Kidney tubule cell (primary cell): ENCODE results near the gene RPL13.

Source experiments
- DNase-seq: peaks from one replicate; pipeline ENCODE4 v3.0.0-alpha.2; 2018; ENCODE audit warnings: low spot score

RPL13 gene

GRCh38 chr16:89545044-89545830 lies 15.2 kb upstream of the RPL13 start:
- DNase-seq = no peak

DNA sequence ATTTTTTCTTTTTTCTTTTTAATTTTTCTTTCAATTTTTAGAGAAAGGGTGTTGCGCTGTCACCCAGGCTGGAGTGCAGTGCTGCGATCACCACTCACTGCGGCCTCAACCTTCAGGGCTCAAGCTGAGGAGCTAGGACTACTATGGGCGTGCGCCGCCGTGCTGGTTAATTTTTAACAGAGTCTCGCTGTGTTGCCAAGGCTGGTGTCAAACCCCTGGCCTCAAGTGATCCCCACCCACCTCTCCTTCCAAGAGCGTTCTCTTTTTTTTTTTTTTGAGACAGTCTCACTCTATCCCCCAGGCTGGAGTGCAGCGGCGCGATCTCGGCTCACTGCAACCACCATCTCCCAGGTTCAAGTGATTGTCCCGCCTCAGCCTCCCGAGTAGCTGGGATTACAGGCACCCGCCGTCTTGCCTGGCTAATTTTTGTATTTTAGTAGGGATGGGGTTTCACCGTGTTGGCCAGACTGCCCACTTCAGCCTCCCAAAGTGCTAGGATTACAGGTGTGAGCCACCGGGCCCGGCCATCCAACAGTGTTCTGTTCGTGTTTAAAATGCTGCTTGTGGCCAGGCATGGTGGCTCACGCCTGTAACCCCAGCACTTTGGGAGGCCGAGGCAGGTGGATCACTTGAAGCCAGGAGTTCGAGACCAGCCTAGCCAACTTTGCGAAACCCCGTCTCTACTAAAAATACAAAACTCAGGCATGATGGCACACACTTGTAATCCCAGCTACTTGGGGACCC lies 14.5 kb upstream of the RPL13 start:
- peak; percentile 66 for DNase-seq

DNA sequence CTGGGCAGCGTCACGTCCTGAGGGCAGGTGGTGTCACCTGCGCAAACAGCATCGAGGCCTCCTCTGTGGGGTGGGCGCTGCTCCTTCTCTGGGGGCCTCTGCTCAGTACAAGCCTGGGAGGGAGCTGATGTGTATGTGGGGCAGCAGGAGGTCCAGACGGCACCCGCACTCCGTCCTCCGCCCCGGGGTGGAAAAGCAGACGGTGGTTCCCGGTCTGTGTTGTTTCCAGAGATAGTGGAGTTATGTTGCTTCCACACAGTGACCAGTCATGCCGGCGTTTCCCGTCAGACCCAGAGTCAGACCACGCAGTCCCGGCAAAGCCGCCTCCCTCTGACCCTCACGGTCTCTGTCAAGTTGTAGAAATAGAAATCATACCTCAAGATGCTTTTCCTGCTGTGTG lies 13.7 kb upstream of the RPL13 start:
- DNase-seq = no peak

DNA sequence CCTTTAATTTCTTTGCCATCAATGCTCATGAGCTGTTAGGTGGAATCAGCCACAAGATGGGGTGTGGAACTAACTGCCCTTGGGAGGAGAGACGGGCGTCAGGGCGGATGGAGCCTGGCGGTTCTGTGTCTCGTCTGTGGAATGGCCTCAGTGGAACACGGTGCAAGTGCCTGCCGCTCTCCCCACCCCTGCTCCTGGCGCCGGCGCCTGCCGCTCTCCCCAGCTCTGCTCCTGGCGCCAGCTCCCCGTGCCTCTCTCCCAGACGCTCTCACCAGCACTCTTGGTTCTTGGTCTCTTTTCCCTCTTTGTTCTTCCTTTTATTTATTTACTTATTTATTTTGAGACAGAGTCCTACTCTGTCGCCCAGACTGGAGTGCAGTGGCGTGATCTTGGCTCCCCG lies 13.2 kb upstream of the RPL13 start:
- no peak for DNase-seq

DNA sequence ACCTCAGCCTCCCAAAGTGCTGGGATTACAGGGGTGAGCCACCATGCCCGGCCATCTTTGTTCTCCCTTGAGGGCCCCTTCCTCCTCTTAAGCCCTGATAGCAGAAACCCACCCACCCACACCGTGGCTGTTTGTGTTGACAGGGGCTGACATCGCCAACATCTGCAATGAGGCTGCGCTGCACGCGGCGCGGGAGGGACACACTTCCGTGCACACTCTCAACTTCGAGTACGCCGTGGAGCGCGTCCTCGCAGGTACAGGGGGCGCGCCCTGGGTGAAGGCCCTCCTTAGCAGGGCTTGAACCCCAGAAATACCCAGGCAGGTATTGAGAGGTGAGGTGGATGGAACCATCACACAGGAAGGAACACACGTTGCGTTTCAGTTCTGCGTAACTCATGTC lies 12.6 kb upstream of the RPL13 start:
- no peak for DNase-seq

DNA sequence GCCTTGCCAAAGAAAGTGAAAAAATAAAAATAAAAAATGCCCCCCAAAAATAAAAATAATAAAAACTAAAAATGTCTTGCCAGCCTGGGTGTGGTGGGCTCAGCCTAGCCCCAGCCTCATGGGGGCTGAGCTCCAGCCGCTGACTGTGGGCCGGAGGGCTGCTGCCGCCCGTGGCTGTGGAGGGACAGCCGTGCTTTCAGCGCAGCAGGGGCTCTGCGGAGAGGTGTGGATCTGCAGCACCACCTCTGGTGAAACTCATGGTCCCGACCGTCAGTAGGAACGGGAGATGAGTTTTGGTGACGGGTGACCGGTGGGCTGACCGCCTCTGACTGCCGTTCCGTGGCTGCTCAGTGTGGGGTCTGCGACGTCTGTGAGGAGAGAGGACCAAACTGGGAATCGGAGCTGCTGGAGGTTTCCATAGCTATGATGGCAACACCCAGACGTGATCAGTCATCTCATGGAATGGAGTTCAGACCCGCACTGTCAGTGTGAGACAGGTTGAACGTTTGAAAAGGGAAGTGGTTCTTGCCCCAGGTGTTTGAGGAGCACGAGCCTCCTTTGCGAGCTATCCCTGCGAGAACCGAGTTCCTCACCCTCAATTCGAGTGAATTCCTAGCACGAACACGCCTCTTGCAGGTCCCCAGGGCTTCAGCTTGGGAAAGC lies 12.0 kb upstream of the RPL13 start:
- DNase-seq = no peak

GRCh38 chr16:89549007-89549700 lies 11.3 kb upstream of the RPL13 start:
- no peak for DNase-seq

- no peak for DNase-seq
Observed at GRCh38 chr16:89550421-89551007, 10.0 kb upstream of the RPL13 start.

GRCh38 chr16:89552329-89552728 lies 8.2 kb upstream of the RPL13 start:
- DNase-seq = no peak

DNA sequence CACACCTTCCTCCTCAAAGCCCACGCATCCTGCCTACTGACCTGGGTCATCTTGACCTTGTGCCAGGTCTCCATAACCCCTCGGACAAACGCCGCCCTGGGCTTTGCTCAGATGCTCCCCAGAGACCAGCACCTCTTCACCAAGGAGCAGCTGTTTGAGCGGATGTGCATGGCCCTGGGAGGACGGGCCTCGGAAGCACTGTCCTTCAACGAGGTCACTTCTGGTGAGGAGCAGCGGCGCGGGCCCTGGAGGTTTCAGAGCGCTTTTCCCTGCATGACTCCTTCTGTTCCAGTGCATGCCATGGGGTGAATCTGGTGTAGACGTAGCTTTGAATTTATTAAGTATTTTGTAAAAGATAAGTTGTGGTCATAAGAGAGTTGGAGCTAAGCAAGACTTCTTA lies 7.6 kb upstream of the RPL13 start:
- DNase-seq = no peak

- no peak for DNase-seq
Observed at GRCh38 chr16:89553733-89554132, 6.7 kb upstream of the RPL13 start.

- no peak for DNase-seq
Observed at GRCh38 chr16:89554343-89554742, 6.1 kb upstream of the RPL13 start.

DNA sequence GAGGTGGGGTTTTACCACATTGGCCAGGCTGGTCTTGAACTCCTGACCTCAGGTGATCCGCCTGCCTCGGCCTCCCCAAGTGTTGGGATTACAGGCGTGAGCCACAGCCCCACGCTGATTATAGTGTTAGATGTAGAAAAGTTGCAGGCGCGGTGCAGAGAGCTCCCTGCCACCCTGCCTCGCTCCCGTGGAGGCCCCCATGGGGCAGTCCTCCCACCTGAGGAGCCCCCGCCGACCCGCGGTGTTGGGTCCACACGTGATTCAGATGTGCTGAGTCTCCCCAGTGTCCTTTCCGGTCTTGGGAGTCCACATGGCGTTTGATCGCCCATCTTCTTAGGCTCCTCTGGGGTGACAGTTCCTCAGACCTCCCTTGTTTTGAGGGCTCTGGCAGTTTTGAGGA lies 5.2 kb upstream of the RPL13 start:
- DNase-seq = no peak

- no peak for DNase-seq
Observed at GRCh38 chr16:89555780-89556179, 4.7 kb upstream of the RPL13 start.

DNA sequence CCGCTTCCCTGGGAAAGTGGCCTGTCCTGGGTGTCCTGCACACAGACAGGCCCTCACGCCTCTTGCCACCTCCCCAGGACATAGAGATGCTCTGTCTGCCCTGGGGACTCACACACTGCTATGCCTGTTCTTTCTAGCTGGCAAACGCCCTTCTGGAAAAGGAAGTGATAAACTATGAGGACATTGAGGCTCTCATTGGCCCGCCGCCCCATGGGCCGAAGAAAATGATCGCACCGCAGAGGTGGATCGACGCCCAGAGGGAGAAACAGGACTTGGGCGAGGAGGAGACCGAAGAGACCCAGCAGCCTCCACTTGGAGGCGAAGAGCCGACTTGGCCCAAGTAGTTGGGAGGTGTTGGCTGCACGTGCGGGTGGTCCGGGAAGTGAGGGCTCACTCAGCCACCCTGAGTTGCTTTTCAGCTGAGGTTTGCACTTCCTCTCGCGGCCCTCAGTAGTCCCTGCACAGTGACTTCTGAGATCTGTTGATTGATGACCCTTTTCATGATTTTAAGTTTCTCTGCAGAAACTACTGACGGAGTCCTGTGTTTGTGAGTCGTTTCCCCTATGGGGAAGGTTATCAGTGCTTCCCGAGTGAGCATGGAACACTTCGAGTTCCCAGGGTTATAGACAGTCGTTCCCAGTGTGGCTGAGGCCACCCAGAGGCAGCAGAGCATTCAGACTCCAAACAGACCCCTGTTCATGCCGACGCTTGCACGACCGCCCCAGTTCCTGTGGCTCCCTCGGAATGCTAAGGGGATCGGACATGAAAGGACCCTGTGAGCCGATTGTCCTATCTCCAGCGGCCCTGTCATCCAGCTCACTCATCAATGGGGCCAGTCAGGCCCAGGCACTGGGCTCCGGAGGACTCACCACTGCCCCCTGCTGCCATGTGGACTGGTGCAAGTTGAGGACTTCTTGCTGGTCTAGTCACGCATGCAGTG lies 3.5 kb upstream of the RPL13 start:
- peak; percentile 73 for DNase-seq

DNA sequence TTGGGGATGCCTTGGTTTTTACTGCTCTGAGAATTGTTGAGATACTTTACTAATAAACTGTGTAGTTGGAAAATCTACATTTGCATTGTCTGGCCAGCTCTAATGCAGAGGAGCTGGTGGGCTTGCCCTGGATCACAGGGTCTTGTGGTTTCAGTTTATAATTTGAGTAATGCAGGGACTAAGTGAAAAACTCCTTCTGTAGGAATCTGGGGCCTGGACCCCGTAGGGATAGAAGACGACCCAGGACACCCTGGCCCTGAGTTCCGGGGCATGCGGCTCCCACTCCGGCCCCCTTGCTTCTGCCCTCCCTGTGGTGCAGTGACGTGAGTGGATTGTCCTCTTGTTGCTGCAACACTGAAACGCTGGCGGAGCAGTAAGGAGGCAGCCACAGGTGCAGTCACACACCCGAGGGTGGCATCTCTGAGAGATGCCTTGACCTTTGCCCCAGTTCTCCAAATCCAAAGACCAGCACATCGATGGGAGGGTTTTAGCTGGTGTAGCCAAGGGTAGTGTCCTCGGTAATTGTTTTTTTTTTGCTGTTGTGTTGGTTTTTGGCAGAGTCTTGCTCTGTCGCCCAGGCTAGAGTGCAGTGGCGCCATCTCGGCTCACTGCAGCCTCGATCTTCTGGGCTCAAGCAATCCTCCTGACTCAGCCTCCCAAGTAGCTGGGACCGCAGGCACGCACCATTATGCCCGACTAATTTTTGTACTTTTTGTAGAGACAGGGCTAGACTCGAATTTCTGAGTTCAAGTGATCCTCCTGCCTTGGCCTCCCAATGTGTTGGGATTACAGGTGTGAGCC lies 2.6 kb upstream of the RPL13 start:
- no peak for DNase-seq

GRCh38 chr16:89561142-89561883 lies 831 bp downstream of the RPL13 start:
- DNase-seq = no peak

- peak; percentile 22 for DNase-seq
Observed at GRCh38 chr16:89561884-89562599, 1.6 kb downstream of the RPL13 start.

DNA sequence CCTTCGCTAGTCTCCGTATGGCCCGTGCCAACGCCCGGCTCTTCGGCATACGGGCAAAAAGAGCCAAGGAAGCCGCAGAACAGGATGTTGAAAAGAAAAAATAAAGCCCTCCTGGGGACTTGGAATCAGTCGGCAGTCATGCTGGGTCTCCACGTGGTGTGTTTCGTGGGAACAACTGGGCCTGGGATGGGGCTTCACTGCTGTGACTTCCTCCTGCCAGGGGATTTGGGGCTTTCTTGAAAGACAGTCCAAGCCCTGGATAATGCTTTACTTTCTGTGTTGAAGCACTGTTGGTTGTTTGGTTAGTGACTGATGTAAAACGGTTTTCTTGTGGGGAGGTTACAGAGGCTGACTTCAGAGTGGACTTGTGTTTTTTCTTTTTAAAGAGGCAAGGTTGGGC lies 2.5 kb downstream of the RPL13 start:
- DNase-seq = no peak
